Nephron progenitor cell (in vitro differentiated cells): Measurements from ENCODE around the gene PPP1R26.
"Not testable (repeated sequence)": the region's sequence is repeated elsewhere in the genome, so short reads cannot be mapped to it uniquely, and the experiment has no call there.

Experiments used
- DNase-seq: peaks from one replicate; pipeline ENCODE4 v3.0.0; 2021
- H3K27ac Mint-ChIP-seq: 2 replicates; pipeline ENCODE4 v1.8.0; 2021; ENCODE audit warnings: mild to moderate bottlenecking, moderate library complexity, mixed read lengths
- H3K27me3 Mint-ChIP-seq: 2 replicates; pipeline ENCODE4 v1.8.0; 2021; ENCODE audit warnings: mild to moderate bottlenecking, low read depth, mixed read lengths; ENCODE audit not compliant: poor library complexity
- H3K36me3 Mint-ChIP-seq: 2 replicates; pipeline ENCODE4 v1.8.0; 2021; ENCODE audit warnings: low read depth, mixed read lengths
- H3K4me1 Mint-ChIP-seq: 2 replicates; pipeline ENCODE4 v1.8.0; 2021; ENCODE audit warnings: mixed read lengths
- H3K4me3 Mint-ChIP-seq: 2 replicates; pipeline ENCODE4 v1.8.0; 2021; ENCODE audit warnings: mild to moderate bottlenecking, moderate library complexity, mixed read lengths
- H3K9me3 Mint-ChIP-seq: 2 replicates; pipeline ENCODE4 v1.8.0; 2021; ENCODE audit warnings: mild to moderate bottlenecking, moderate library complexity, mixed read lengths
- TF ChIP-seq, protein P1 (sequence below): fragments of 200-600 bp; sonication (generic); IDR thresholded peaks from 2 replicates; pipeline ENCODE4 v1.5.0; 2021; ENCODE audit warnings: antibody characterized with exemption

PPP1R26 gene

GRCh38 chr9:135454737-135455136 lies 24.8 kb upstream of the PPP1R26 start:
- Mint-ChIP-seq H3K4me1 (peaks cover 10% of the 10 kb centered on the region), H3K27ac (no peak overlapping the region), H3K36me3 (peaks cover 5% of the 10 kb centered on the region), H3K4me3 (no peak overlapping the region), H3K27me3 (peaks cover 21% of the 10 kb centered on the region), H3K9me3 (peaks cover 21% of the 10 kb centered on the region)
- DNase-seq, result no peak
- TF ChIP-seq, protein P1, sequence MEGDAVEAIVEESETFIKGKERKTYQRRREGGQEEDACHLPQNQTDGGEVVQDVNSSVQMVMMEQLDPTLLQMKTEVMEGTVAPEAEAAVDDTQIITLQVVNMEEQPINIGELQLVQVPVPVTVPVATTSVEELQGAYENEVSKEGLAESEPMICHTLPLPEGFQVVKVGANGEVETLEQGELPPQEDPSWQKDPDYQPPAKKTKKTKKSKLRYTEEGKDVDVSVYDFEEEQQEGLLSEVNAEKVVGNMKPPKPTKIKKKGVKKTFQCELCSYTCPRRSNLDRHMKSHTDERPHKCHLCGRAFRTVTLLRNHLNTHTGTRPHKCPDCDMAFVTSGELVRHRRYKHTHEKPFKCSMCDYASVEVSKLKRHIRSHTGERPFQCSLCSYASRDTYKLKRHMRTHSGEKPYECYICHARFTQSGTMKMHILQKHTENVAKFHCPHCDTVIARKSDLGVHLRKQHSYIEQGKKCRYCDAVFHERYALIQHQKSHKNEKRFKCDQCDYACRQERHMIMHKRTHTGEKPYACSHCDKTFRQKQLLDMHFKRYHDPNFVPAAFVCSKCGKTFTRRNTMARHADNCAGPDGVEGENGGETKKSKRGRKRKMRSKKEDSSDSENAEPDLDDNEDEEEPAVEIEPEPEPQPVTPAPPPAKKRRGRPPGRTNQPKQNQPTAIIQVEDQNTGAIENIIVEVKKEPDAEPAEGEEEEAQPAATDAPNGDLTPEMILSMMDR, result no peak

GRCh38 chr9:135455401-135456030 lies 24.1 kb upstream of the PPP1R26 start:
- H3K27me3 Mint-ChIP-seq, result peaks cover 21% of the 10 kb centered on the region
- H3K27ac Mint-ChIP-seq, result no peak overlapping the region
- H3K4me3 Mint-ChIP-seq, result no peak overlapping the region
- peaks cover 5% of the 10 kb centered on the region for H3K36me3 Mint-ChIP-seq
- no peak for DNase-seq
- TF ChIP-seq, protein P1, result no peak
- H3K4me1 Mint-ChIP-seq, result peaks cover 15% of the 10 kb centered on the region
- H3K9me3 Mint-ChIP-seq, result peaks cover 21% of the 10 kb centered on the region

- H3K9me3 Mint-ChIP-seq, result peaks cover 21% of the 10 kb centered on the region
- H3K4me3 Mint-ChIP-seq, result no peak overlapping the region
- H3K27ac Mint-ChIP-seq, result peak overlapping the region; percentile 82
- H3K4me1 Mint-ChIP-seq, result peaks cover 25% of the 10 kb centered on the region
- peaks cover 21% of the 10 kb centered on the region for H3K27me3 Mint-ChIP-seq
- H3K36me3 Mint-ChIP-seq, result peaks cover 5% of the 10 kb centered on the region
- TF ChIP-seq, protein P1, result no peak
- DNase-seq, result no peak
Observed at GRCh38 chr9:135456436-135457104, 23.0 kb upstream of the PPP1R26 start.

DNA sequence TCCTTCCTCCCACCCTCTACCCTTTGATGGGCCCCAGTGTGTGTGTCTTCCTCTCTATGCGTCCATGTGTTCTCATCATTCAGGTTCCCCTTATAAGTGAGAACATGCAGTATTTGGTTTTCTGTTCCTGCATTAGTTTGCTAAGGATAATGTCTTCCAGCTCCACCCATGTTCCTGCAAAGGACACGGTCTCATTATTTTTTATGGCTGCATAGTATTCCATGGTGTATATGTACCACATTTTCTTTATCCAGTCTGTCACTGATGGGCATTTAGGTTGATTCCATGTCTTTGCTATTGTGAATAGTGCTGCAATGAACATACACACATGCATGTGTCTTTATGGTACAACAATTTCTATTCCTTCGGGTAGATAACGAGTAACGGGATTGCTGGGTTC lies 21.1 kb upstream of the PPP1R26 start:
- not testable (repeated sequence) for H3K27ac Mint-ChIP-seq, H3K36me3 Mint-ChIP-seq, H3K4me3 Mint-ChIP-seq, DNase-seq
- peaks cover 12% of the 10 kb centered on the region for H3K9me3 Mint-ChIP-seq
- peaks cover 17% of the 10 kb centered on the region for H3K27me3 Mint-ChIP-seq
- H3K4me1 Mint-ChIP-seq, result peaks cover 23% of the 10 kb centered on the region

GRCh38 chr9:135461936-135462335 lies 17.6 kb upstream of the PPP1R26 start:
- peaks cover 4% of the 10 kb centered on the region for H3K36me3 Mint-ChIP-seq
- TF ChIP-seq, protein P1, result no peak
- H3K27ac Mint-ChIP-seq, result no peak overlapping the region
- H3K4me1 Mint-ChIP-seq, result peaks cover 38% of the 10 kb centered on the region
- H3K4me3 Mint-ChIP-seq, result no peak overlapping the region
- peaks cover 5% of the 10 kb centered on the region for H3K27me3 Mint-ChIP-seq
- no peak for DNase-seq
- H3K9me3 Mint-ChIP-seq, result no peaks in the 10 kb centered on the region

GRCh38 chr9:135463140-135463539 lies 16.4 kb upstream of the PPP1R26 start:
- Mint-ChIP-seq H3K27ac (no peak overlapping the region), H3K4me1 (peaks cover 50% of the 10 kb centered on the region), H3K27me3 (no peaks in the 10 kb centered on the region), H3K4me3 (no peak overlapping the region), H3K9me3 (no peaks in the 10 kb centered on the region), H3K36me3 (peaks cover 8% of the 10 kb centered on the region)
- TF ChIP-seq, protein P1, result no peak
- no peak for DNase-seq
